Dedifferentiated amniotic fluid mesenchymal stem cell (primary cell): ENCODE results near the gene DOCK9.

Experiments used
- DNase-seq: peaks from one replicate; pipeline ENCODE4 v3.0.0-alpha.2; 2016; ENCODE audit errors: extremely low spot score

Gene DOCK9

DNA sequence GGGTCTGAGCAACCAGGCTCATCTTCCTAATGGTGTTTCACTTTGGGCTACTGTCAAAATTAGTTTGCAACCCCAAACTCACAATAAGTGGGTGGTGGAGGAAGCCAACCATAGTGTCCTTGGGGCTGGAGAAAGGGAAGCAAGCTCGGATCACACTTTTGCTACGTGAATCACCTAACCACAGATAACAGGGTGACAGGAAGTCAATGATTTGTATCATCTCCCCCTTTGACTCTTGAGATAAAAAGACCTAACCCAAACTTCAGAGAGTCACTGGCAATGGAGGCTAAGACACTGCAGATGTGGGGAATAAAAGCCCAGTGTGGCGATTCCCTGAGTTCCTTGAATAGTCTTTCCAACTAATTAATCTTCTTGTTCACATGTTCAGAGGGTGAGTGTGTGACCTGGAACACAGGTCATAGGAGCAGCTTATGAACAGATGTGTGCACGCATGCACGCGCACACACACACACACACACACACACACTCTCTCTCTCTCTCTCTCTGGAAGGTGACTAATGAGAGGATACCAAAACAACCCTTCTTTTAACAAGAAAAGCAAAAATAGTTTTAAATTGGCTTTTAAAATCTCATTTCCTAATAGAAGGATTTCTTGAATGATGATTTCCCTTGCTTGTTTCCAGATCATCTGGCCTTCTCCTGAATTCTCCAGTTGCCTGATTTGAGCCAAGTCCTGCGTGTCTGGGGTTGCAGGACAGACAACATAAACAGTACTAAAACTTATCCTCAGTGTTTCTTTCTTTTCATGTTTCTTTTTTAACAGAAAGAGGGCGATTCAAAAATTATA is 21.2 kb upstream of the DOCK9 start:
- no peak for DNase-seq

DNA sequence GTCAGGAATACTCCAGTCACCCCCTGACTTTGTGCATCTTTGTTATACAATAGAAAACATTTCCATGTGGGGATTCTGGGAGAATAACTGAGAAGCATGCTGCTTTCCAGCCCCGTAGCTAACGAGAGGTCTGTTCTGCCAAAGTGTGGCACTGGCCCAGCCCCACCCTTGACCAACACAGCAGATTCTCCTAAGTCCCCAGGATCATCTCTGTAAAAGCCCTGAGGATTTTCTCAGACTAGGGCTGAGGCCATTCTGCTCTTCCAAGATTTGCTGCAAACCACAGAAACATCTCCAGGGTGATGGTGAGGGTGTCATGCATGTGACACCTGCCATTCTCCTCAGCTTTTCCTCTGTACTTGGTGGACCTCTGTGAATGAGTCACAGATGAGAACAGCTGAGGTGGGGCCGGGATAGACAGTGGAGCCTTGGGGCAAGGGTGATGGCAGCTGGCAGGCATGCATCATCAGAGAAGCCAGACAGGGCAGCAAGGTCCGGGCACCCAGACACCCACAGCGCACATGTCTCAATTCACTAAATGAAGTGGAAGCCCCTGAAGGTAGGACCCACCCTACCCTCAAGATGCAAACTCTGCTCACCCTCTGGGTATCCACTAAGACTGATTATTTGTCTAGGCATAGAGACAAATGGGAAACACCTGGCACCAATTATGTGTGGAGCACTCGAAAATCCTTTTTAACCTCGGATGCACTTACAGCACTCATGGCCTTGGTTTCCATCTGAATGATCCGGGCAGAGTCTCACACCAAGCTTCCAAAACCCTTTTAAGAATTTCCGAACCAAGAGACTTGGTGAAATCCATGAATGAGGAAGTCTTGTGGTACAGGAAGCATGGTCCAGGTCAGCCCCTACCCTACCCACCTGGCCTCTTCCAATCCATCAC is 20.1 kb upstream of the DOCK9 start:
- peak; percentile 30 for DNase-seq

- no peak for DNase-seq
These were observed 19.3 kb upstream of the DOCK9 start for GRCh38 chr13:98997011-98997730.

- no peak for DNase-seq
These were observed 18.2 kb upstream of the DOCK9 start for GRCh38 chr13:98996046-98996445.

DNA sequence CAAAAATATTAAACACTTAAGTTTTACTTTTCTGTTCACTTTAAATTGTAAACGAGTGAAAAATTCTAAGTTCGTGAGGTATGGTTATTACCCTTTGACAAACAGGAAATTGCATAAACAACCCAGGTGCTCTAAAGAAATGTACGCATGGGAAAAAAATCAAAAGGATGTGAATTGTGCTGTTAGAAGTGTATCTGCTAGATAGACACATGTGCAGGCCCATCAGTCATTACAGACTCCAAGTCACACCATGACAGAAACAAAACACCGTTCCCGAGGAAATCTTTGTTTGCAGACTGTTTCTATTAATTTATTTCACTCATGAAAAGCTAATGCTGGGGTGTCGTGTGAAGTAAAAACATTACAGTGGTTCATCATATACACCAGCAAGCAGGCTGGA is 17.0 kb upstream of the DOCK9 start:
- DNase-seq = no peak

- DNase-seq = no peak
These were observed 16.2 kb upstream of the DOCK9 start for GRCh38 chr13:98994080-98994479.

- DNase-seq = no peak
These were observed 14.5 kb upstream of the DOCK9 start for GRCh38 chr13:98992355-98992754.

GRCh38 chr13:98990701-98991100 is 12.8 kb upstream of the DOCK9 start:
- no peak for DNase-seq

GRCh38 chr13:98989469-98990235 is 11.8 kb upstream of the DOCK9 start:
- no peak for DNase-seq

DNA sequence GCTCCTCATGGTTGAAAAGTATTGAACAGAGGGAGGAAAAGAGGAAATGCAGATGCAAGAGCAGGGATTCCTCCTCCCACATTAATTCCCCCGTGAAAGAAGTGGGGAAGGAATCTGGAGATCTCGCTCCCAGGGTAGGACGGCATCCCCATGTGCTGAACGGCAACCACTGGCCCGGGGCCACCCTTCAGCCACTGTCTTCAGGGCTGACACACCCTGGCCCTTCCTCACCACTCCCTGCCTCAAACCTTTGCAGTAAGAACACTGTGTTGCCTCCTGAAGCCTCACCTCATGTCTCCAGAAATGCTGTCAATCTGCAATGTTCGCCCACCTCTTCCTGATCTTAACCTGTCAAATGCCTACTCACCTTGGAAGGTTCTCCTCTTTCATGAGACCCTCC is 10.9 kb upstream of the DOCK9 start:
- no peak for DNase-seq

GRCh38 chr13:98988277-98988676 is 10.4 kb upstream of the DOCK9 start:
- no peak for DNase-seq

DNA sequence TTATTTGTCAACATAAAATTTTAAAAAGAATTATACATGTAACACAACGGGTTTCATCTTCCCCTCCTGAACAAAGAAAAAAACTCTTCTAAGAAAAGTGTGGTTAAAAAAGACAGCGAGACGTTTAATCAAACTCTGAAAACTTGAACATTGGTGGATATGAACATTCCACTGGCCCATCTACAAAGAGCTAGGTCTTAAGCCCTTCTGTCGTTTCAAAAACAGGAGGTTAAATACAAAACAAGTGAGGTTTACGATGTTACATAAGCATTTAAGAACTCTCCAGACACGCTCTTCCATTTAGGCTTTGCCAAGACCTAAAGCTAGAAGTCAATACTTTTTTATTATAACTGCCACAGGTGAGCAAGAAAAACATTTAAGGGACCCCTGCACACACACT is 9.4 kb upstream of the DOCK9 start:
- no peak for DNase-seq

- DNase-seq = no peak
These were observed 8.5 kb upstream of the DOCK9 start for GRCh38 chr13:98986226-98986846.

DNA sequence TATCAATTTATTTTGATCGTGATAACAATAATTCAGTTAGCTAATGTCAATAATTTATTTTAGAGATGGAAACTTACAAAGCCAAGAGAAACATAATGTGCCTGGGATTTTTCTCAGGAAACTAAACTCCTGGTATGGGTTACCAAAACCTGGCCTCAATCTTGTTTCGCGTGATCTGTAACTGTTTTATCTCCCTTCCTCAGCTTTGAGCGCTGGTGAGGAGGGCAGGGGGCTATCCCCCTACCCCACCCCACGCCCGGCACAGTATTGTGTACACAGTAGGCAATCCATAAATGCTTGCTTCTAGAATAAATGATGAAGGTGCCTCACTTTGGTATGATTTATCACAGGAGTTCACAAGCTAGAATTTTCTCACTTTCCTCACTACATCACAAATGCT is 7.7 kb upstream of the DOCK9 start:
- DNase-seq = no peak

- DNase-seq = no peak
These were observed 7.1 kb upstream of the DOCK9 start for GRCh38 chr13:98984983-98985382.

DNA sequence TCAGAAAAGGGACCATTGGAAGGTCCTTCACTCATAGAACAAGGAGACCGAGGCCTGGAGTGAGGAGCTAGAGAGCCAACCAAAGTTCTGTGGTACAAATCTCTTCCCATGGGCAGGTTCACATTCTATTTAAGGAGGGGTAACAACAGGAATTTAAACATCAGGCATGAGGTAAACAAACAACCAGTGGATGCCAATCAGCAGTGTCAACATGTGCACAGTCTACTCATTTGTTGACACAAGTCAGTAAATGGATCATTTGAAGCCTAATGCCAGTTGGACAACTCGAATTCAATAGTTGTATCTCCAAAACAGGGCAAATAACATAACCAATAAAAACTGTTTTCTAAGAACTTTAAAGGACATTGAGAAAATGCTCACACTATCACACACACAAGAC is 6.3 kb upstream of the DOCK9 start:
- DNase-seq = no peak

GRCh38 chr13:98983182-98983581 is 5.3 kb upstream of the DOCK9 start:
- DNase-seq = no peak

GRCh38 chr13:98981369-98982080 is 3.7 kb upstream of the DOCK9 start:
- no peak for DNase-seq

- DNase-seq = no peak
These were observed 1.3 kb upstream of the DOCK9 start for GRCh38 chr13:98979012-98979660.

DNA sequence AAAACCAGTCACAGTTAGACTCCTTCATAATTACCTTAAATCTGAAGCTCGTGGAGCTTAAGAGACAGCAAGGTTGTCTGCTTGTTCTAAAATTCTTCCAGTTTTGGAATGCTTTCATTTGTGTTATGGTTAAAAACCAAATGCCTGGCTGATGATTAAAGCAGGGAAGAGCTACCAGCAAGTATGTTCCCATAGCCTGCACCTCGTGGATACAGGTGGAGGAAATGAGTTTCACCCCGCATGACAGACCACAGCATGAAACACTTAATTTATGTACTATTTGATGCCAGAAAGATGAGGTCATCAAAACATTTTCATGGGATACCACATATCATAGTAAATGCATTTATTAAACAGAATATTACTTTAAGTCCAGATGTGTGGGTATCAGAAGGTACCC is 416 bp upstream of the DOCK9 start:
- peak; percentile 26 for DNase-seq
